H1 (cell line): ENCODE results near the gene MGAT5. TPM values are rescaled to one million over a fixed set of nuclear protein-coding genes. Genes with fewer than 3 reads are reported as not detected.
A peak's percentile ranks its signal among the peaks of the same experiment; 100 is the strongest.

Experiments used
- CTCF ChIA-PET: fragments of 300-600 bp; sonication (Branson Sonifier 250); formaldehyde crosslinking; loops from one replicate; lab custom pipeline; 2021; ENCODE audit not compliant: partially characterized antibody; lab: Charles Lee
- POLR2A ChIA-PET: fragments of 300-600 bp; sonication (Branson Sonifier 250); formaldehyde crosslinking; loops from one replicate; lab custom pipeline; 2021; ENCODE audit warnings: inconsistent platforms; ENCODE audit not compliant: partially characterized antibody; lab: Charles Lee
- DNase-seq, 2 experiments: peaks; one replicate each; pipeline versions ENCODE4 v3.0.0 to v3.0.0-alpha.2; 2010 to 2022; ENCODE audit warnings: low spot score in 2 of 2, low read depth in 1 of 2, mixed read lengths in 1 of 2
- FAIRE-seq: peaks from 2 replicates; lab custom pipeline; 2011; peaks lifted over from hg19 to GRCh38; lab: Jason Lieb, UNC
- H2AFZ ChIP-seq: 2 replicates; pipeline ENCODE4 v1.8.1; 2012; ENCODE audit warnings: low read length, inconsistent platforms
- H2AK5ac ChIP-seq: 2 replicates; pipeline ENCODE4 v1.6.1; 2013; ENCODE audit warnings: low read depth, low read length
- H2BK120ac ChIP-seq: replicated peaks from 2 replicates; pipeline ENCODE3; 2013; ENCODE audit warnings: low read depth, low read length, inconsistent platforms
- H2BK12ac ChIP-seq: 2 replicates; pipeline ENCODE4 v1.6.1; 2013; ENCODE audit warnings: low read depth, low read length
- H2BK15ac ChIP-seq: 2 replicates; pipeline ENCODE4 v1.6.1; 2013; ENCODE audit warnings: low read length
- H2BK20ac ChIP-seq: 2 replicates; pipeline ENCODE4 v1.6.1; 2013; ENCODE audit warnings: low read length
- H2BK5ac ChIP-seq: 2 replicates; pipeline ENCODE4 v1.6.1; 2013; ENCODE audit warnings: low read depth, low read length
- H3K14ac ChIP-seq: 2 replicates; pipeline ENCODE4 v1.6.1; 2013; ENCODE audit warnings: inconsistent platforms; ENCODE audit not compliant: insufficient read length
- H3K18ac ChIP-seq: 2 replicates; pipeline ENCODE4 v1.6.1; 2013; ENCODE audit warnings: low read length; ENCODE audit errors: extremely low read depth
- H3K23ac ChIP-seq: 2 replicates; pipeline ENCODE4 v1.6.1; 2013; ENCODE audit warnings: inconsistent platforms; ENCODE audit not compliant: insufficient read length
- H3K23me2 ChIP-seq: 2 replicates; pipeline ENCODE4 v1.6.1; 2013; ENCODE audit warnings: low read depth, low read length
- H3K27ac ChIP-seq: 2 replicates; pipeline ENCODE4 v1.6.1; 2011; ENCODE audit warnings: low read depth, low read length, inconsistent platforms
- H3K27me3 ChIP-seq, 4 experiments: replicated peaks in 1 of 4; 1 replicate in 1 of 4; 2 replicates in 3 of 4; pipeline versions ENCODE4 v1.6.1 to v1.8.1; 2011 to 2013; ENCODE audit warnings: low read length in 3 of 4, mild to moderate bottlenecking in 3 of 4, inconsistent platforms in 2 of 4, mixed read lengths in 2 of 4, moderate library complexity in 1 of 4; ENCODE audit not compliant: control insufficient read depth in 3 of 4, insufficient read depth in 3 of 4; ENCODE audit errors: extremely low read depth in 1 of 4
- H3K36me3 ChIP-seq, 4 experiments: 2 replicates each; pipeline versions ENCODE4 v1.6.1 to v1.8.1; 2011 to 2013; ENCODE audit warnings: mild to moderate bottlenecking in 4 of 4, low read length in 3 of 4, moderate library complexity in 2 of 4, control low read depth in 1 of 4, inconsistent platforms in 1 of 4; ENCODE audit not compliant: insufficient read depth in 4 of 4, control insufficient read depth in 2 of 4
- H3K4ac ChIP-seq: replicated peaks from 2 replicates; pipeline ENCODE3; 2013; ENCODE audit warnings: low read length, low read depth, mixed read lengths, inconsistent platforms; ENCODE audit not compliant: insufficient read length
- H3K4me1 ChIP-seq, 4 experiments: replicated peaks in 1 of 4; 1 replicate in 1 of 4; 2 replicates in 3 of 4; pipeline versions ENCODE4 v1.6.1 to v1.8.1; 2011 to 2013; ENCODE audit warnings: low read length in 3 of 4, inconsistent platforms in 2 of 4, mixed read lengths in 1 of 4; ENCODE audit not compliant: insufficient read depth in 4 of 4, control insufficient read depth in 3 of 4
- H3K4me2 ChIP-seq, 2 experiments: 2 replicates each; pipeline versions ENCODE4 v1.6.1 to v1.8.1; 2011 to 2013; ENCODE audit warnings: low read depth in 2 of 2, low read length in 2 of 2, control low read depth in 1 of 2, inconsistent platforms in 1 of 2, mild to moderate bottlenecking in 1 of 2; ENCODE audit not compliant: insufficient read depth in 1 of 2
- H3K4me3 ChIP-seq, 4 experiments: fragments of 200-600, 300-600 bp in 1 of 4; sonication (generic), shearing (Covaris generic), sonication (Bioruptor Twin) in 1 of 4; 2 replicates each; pipeline versions ENCODE4 v1.5.1 to v1.8.1; 2011 to 2016; ENCODE audit warnings: low read length in 4 of 4, low read depth in 3 of 4, control low read depth in 2 of 4, inconsistent platforms in 2 of 4, mild to moderate bottlenecking in 2 of 4, mixed read lengths in 1 of 4, moderate library complexity in 1 of 4; ENCODE audit not compliant: insufficient read depth in 2 of 4; ENCODE audit errors: extremely low read depth in 1 of 4
- H3K56ac ChIP-seq: replicated peaks from 2 replicates; pipeline ENCODE3; 2013; ENCODE audit warnings: low read depth, mild to moderate bottlenecking, mixed read lengths, low read length, inconsistent platforms; ENCODE audit not compliant: insufficient read length
- H3K79me1 ChIP-seq: 2 replicates; pipeline ENCODE4 v1.6.1; 2013; ENCODE audit warnings: low read depth, low read length, control low read depth
- H3K79me2 ChIP-seq, 2 experiments: 2 replicates each; pipeline versions ENCODE4 v1.6.1 to v1.8.1; 2012 to 2013; ENCODE audit warnings: low read length in 2 of 2, mild to moderate bottlenecking in 2 of 2, inconsistent platforms in 1 of 2; ENCODE audit not compliant: insufficient read depth in 2 of 2, control insufficient read depth in 1 of 2
- H3K9ac ChIP-seq, 4 experiments: replicated peaks in 1 of 4; 1 replicate in 1 of 4; 2 replicates in 3 of 4; pipeline versions ENCODE4 v1.6.1 to v1.8.1; 2011 to 2013; ENCODE audit warnings: low read depth in 3 of 4, low read length in 3 of 4, control low read depth in 2 of 4, mild to moderate bottlenecking in 2 of 4, moderate library complexity in 2 of 4, inconsistent platforms in 1 of 4; ENCODE audit errors: extremely low read depth in 1 of 4
- H3K9me3 ChIP-seq, 2 experiments: 2 replicates each; pipeline versions ENCODE4 v1.6.1 to v1.8.1; 2012 to 2013; ENCODE audit warnings: mild to moderate bottlenecking in 2 of 2, moderate library complexity in 2 of 2, control low read depth in 1 of 2, inconsistent platforms in 1 of 2, low read depth in 1 of 2, low read length in 1 of 2, mixed read lengths in 1 of 2; ENCODE audit not compliant: insufficient read depth in 2 of 2
- H4K20me1 ChIP-seq, 2 experiments: replicated peaks in 1 of 2; 2 replicates each; pipeline versions ENCODE3 to v1.8.1; 2011 to 2013; ENCODE audit warnings: inconsistent platforms in 2 of 2, low read length in 2 of 2, mild to moderate bottlenecking in 1 of 2; ENCODE audit not compliant: insufficient read depth in 2 of 2, control insufficient read depth in 1 of 2
- H4K5ac ChIP-seq: 2 replicates; pipeline ENCODE4 v1.6.1; 2013; ENCODE audit warnings: low read length, low read depth, mixed read lengths, inconsistent platforms; ENCODE audit not compliant: insufficient read length
- H4K8ac ChIP-seq: 2 replicates; pipeline ENCODE4 v1.8.0; 2013; ENCODE audit warnings: mild to moderate bottlenecking, moderate library complexity, low read length, inconsistent platforms; ENCODE audit not compliant: insufficient read depth; ENCODE audit errors: extremely low read depth
- H4K91ac ChIP-seq: replicated peaks from 2 replicates; pipeline ENCODE3; 2013; ENCODE audit warnings: low read length, mixed read lengths, inconsistent platforms; ENCODE audit not compliant: insufficient read length
- WGBS, 2 experiments: shearing (Covaris generic) in 1 of 2; methylation state at CpG; one replicate each; pipeline versions ENCODE4 v1.1.6 to v1.1.7; 2013 to 2015; ENCODE audit warnings: low lambda C conversion rate in 2 of 2, mixed read lengths in 2 of 2, inconsistent platforms in 1 of 2, low coverage in 1 of 2, missing lambda C conversion rate in 1 of 2; ENCODE audit not compliant: insufficient replicate concordance in 2 of 2, insufficient coverage in 1 of 2, insufficient read length in 1 of 2; ENCODE audit errors: extremely low coverage in 1 of 2, missing lambda C conversion rate in 1 of 2; 5-methylcytosine and 5-hydroxymethylcytosine counted together
- polyA plus RNA-seq, 7 experiments: library from polyadenylated mRNA; depleted of rRNA in 3 of 7; stranded (reverse) in 5 of 7; unstranded in 2 of 7; fragments of >200 nt in 5 of 7; fragments of 200-250 nt in 2 of 7; gene quantifications; 1 replicate in 5 of 7; 2 replicates in 1 of 7; 4 replicates in 1 of 7; pipeline versions ENCODE4 v1.2.1 to v1.2.3, GENCODE V29; 2011 to 2013; ENCODE audit warnings: missing spikeins in 2 of 7, mixed read lengths in 2 of 7
- total RNA-seq: library from RNA; stranded (reverse); fragmentation: NEBNext Ultra II Directional; extraction: Animal tissue kit (Norgen Biotek cat#: 25700); gene quantifications from 2 replicates; pipeline ENCODE4 v1.2.1, GENCODE V29; 2021

Gene MGAT5
- total and polyA plus RNA-seq, 2 of the 8 experiments (the other 6 are each of a cell fraction or from before 2014, with no cell fraction given): 11.2 to 49.2 TPM

GRCh38 chr2:134205087-134205486 is 48.8 kb upstream of the MGAT5 start:
- H3K27me3 ChIP-seq: no peaks in the 10 kb centered on the region
- H3K18ac ChIP-seq: no peak overlapping the region
- FAIRE-seq (no peak), DNase-seq (no peak)
- H2BK12ac ChIP-seq: peak overlapping the region; percentile 65; the same call in 1 of the 2 replicates
- no peak overlapping the region for H4K5ac ChIP-seq
- POLR2A ChIA-PET: interaction anchor here (1.2 to 8.0 kb wide), 2 partner anchors 69 to 84 kb away, joined by 3 to 37 read pairs; no protein-coding TSS in a partner anchor
- H3K56ac ChIP-seq: no peak overlapping the region
- H3K9ac ChIP-seq: no peak overlapping the region
- no peak overlapping the region for H2AFZ ChIP-seq
- H2BK15ac ChIP-seq: 0 out of 2 replicates have a peak overlapping the region, but pooled peaks have one; percentile 36
- no peak overlapping the region for H3K4me3 ChIP-seq
- no peaks in the 10 kb centered on the region for H3K9me3 ChIP-seq
- CTCF ChIA-PET: interaction anchor here (0.7 to 12.8 kb wide), 15 partner anchors 8 to 253 kb away, joined by 3 to 240 read pairs (median 4); no protein-coding TSS in a partner anchor
- no peaks in the 10 kb centered on the region for H3K36me3 ChIP-seq
- no peaks in the 10 kb centered on the region for H3K23me2 ChIP-seq
- peaks cover 20 to 39% (median 28%) of the 10 kb centered on the region in 4 experiments for H3K4me1 ChIP-seq
- no peak overlapping the region for H3K27ac ChIP-seq
- H3K4ac ChIP-seq: peak overlapping the region; percentile 1
- no peak overlapping the region for H2BK120ac ChIP-seq
- peak overlapping the region; percentile 96 for H2AK5ac ChIP-seq
- H3K14ac ChIP-seq: no peak overlapping the region
- peaks cover 3 to 18% of the 10 kb centered on the region in 2 experiments for H4K20me1 ChIP-seq
- no peak overlapping the region for H4K8ac ChIP-seq
- no peak overlapping the region for H3K23ac ChIP-seq
- peaks cover 0 to 57% of the 10 kb centered on the region in 2 experiments; a peak in 3 of 4 replicates for H3K79me2 ChIP-seq
- H2BK20ac ChIP-seq: peak overlapping the region; percentile 62; the same call in 1 of the 2 replicates
- H4K91ac ChIP-seq: peak overlapping the region; percentile 47
- H3K79me1 ChIP-seq: peaks cover 3% of the 10 kb centered on the region; the same call in 1 of the 2 replicates
- 78% methylated on average over 3 of the region's 3 CpGs; no CpG with 5 or more reads in 1 of the 2 experiments for WGBS, 2 experiments
- H3K4me2 ChIP-seq: no peak overlapping the region
- H2BK5ac ChIP-seq: peak overlapping the region; percentile 54; the same call in 1 of the 2 replicates
